ENCODE measurements around the gene KIAA0825.
"Not testable (repeated sequence)": the region's sequence is repeated elsewhere in the genome, so short reads cannot be mapped to it uniquely, and the experiment has no call there.

KIAA0825 gene

GRCh38 chr5:94240134-94240533 is 378.3 kb downstream of the KIAA0825 start:
- DNase-seq, result no peak

GRCh38 chr5:94239266-94239665 is 379.1 kb downstream of the KIAA0825 start:
- no peak for DNase-seq

DNA sequence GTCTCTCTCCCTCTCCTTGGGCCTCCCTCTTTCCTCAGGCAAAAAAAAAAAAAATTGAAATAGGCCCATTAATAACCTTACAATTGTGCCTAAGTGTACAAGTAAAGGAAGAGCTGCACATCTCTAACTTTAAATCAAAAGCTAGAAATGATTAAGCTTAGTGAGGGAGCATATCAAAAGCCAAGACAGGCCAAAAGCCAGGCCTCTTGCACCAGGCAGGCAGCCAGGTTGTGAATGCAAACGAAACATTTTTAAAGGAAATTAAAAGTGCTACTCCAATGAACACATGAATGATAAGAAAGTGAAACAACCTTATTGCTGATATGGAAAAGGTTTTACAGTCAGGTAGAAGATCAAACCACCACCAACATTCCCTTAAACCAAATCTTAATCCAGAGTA is 383.4 kb downstream of the KIAA0825 start:
- no peak for DNase-seq

GRCh38 chr5:94228791-94229190 is 389.6 kb downstream of the KIAA0825 start:
- DNase-seq, result no peak

GRCh38 chr5:94223235-94223634 is 395.2 kb downstream of the KIAA0825 start:
- no peak for DNase-seq

- no peak for DNase-seq
Observed at GRCh38 chr5:94218374-94218773, 400.0 kb downstream of the KIAA0825 start.

DNA sequence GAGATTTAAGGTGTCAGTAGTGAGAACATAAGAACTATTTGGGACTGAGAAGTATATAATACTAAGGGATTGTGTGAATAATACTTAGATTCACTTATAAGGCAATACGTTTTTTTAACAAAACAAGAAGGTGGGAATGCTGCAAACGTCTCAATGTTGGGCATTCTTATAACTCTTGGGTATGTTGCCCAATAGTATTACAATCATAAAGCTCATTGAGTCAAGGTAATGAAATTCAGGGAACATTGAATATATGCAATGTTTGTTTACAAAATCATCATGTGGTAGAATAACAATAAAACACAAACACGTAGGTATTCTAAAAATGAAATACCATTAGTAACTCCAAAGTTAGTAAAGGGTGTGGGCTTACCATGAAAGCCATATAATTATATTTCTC is 400.7 kb downstream of the KIAA0825 start:
- DNase-seq, result no peak

GRCh38 chr5:94217216-94217615 is 401.2 kb downstream of the KIAA0825 start:
- no peak for DNase-seq

GRCh38 chr5:94212476-94212875 is 405.9 kb downstream of the KIAA0825 start:
- DNase-seq, result no peak

GRCh38 chr5:94209774-94210355 is 408.5 kb downstream of the KIAA0825 start:
- DNase-seq, result no peak

GRCh38 chr5:94209272-94209671 is 409.1 kb downstream of the KIAA0825 start:
- DNase-seq, result no peak

GRCh38 chr5:94199566-94199965 is 418.8 kb downstream of the KIAA0825 start:
- no peak for DNase-seq

DNA sequence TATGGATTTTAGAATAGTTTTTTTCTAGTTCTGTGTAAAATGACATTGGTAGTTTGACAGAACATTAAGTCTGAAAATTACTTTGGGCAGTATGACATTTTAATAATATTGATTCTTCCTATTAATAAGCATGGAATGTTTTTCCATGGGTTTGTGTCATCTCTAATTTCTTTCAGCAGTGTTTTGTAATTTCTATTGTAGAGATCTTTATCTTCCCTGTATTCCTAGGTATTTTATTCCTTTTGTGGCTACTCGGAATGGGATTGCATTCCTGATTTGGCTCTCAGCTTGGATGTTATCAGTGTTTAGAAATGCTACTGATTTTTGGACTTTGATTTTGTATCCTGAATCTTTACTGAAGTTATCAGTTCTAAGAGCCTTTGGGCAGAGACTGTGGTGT is 420.4 kb downstream of the KIAA0825 start:
- DNase-seq, result no peak

DNA sequence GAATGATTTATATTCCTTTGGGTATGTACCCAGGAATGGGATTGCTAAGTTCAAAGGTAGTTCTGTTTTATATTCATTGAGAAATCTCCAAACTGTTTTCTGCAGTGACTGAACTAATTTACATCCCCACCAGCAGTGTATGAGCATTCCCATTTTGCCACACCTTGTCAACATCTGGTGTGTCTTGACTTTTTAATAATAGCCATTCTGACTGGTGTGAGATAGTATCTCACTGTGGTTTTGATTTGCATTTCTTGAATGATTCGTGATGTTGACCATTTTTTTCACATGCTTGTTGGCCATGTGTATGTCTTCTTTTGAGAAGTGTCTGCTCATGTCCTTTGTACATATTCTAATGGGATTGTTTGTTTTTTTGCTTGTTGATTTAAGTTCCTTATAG is 421.5 kb downstream of the KIAA0825 start:
- no peak for DNase-seq

GRCh38 chr5:94192658-94193391 is 425.6 kb downstream of the KIAA0825 start:
- no peak for DNase-seq

GRCh38 chr5:94191604-94192003 is 426.8 kb downstream of the KIAA0825 start:
- DNase-seq, result no peak

DNA sequence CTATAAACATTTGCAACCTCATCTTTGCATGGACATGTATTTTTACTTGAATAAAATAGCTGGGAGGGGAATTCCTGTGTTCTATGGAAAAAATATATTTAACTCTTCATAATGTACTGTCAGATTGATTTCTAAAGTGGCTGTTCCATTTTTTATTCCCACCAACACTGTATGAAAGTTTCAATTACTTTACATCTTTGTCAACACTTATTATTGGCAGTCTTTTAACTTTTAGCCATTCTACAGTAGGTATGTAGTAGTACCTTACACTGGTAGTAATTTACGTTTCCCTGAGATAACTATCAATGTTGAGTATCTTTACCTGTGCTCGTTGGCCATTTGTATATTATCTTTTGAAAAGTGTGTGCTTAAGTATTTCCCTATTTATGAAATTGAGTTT is 429.7 kb downstream of the KIAA0825 start:
- no peak for DNase-seq

DNA sequence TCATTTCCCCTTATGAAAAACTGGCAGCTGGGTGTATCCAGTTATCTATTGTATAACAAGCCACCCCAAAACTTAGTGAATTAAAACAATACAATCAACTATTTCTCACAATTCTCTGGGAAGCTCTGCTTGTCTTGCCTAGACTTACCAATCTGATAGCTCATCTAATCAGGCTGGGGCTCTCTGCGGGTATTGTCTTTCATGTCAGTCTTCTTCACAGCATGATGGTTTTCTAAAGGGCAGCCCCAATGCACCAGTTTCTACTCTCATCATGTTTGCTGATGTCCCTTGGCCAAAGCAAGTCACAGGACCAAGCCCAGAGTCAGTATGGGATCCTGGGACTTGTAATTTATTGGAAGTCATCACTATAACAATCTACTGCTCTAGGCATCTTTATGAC is 433.5 kb downstream of the KIAA0825 start:
- no peak for DNase-seq

- no peak for DNase-seq
Observed at GRCh38 chr5:94181895-94182294, 436.5 kb downstream of the KIAA0825 start.

DNA sequence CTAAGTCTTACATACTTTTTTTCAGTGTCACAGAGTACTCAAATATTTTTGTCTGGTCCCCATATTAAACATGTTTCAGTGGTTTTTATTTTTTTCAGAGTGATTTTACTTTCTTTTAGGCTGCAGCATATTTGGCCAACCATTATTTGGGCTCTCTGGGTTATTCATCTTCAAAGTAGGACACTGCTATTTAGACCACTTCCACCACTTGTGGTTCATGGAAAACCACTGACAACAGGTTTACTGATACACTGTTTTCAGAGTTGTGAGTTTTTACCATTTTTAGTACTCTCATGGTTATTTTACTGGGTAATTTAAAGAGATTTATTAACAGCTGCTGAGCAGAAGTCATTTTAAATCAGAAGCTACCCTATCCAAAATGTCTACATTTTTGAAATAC is 437.6 kb downstream of the KIAA0825 start:
- DNase-seq, result no peak

DNA sequence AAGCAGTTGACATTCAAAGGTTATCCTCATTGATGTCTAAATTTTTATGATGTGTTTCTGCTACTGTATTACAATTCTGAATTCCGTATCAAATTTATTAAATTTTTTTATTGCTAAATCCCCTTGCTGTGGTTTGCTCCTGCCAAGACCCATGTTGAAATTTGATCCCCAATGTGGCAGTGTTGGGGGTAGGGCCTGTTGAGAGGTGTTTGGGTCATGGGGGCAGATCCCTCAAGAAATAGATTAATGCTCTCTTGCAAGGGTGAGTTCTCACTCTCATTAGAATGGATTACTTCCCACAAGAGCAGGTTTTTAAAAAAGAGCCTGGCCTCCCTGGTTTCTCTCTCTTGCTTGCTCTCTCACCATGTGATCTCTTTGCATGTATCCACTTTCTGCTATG is 442.5 kb downstream of the KIAA0825 start:
- no peak for DNase-seq

DNA sequence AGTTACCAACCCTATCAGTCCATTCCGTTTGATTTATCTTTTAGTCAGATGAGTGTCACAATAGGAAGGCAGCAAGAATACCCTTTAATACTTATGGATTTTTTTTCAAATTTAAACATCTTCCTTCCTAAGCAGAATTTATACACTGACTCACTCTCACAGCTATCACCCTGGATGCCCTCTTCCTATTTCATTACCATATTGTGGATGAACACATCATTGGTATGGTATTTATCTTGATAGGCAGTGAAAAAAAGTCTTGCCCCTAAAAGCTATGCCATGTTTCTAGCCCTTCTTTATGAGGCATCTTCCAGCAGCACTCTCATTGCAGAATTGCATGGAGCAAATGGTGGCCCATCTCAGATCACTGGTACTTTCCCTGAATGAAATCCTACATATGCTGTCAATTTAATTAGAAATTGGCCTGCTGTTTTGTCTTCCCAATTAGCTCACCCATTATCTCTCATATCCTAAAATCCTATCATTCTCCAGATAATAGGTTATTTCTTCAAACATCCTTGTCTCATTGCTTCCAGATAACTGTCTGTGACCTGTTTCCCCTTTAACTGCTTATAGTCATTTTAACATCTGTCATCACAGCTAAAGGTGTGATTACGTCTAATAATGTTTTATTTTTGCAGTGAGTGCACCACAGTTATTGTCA is 443.5 kb downstream of the KIAA0825 start:
- no peak for DNase-seq

GRCh38 chr5:94173100-94173499 is 445.3 kb downstream of the KIAA0825 start:
- no peak for DNase-seq

DNA sequence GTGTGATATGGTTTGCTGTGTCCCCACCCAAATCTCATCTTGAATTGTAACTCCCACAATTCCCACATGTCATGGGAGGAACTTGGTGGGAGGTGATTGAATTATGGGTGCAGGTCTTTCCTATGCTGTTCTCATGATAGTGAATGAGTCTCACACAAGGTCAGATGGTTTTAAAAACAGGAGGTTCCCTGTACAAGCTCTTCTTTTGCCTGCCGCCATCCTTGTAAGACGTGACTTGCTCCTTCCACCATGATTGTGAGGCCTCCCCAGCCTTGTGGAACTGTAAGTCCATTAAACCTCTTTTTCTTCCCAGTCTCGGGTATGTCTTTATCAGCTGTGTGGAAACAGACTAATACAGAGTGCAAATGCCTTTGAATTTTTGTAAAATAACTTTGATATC is 447.3 kb downstream of the KIAA0825 start:
- not testable (repeated sequence) for DNase-seq
